Measurements from ENCODE around the gene SNX20.

Gene SNX20

DNA sequence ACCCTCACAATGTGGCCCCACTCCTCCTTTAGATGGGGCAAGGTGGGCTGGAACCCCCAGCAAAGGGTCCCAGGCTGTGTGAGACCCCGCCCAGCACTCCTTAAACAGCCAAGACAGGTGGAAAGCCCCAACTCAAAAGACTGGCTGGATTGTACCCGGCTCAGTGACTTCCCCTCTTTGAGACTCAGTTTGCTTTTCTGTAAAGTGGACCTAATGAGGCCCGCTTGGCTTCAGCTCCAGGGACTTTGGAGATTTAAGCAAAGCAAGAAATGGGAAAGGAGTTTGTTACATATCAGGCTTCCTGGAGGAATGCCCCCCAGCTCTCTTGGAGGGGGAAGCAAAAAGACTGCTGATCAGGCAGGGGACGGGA is 39.3 kb downstream of the SNX20 start:
- H2AFZ ChIP-seq (ENCODE audit: low read length), result no peak overlapping the region
- H2BK12ac ChIP-seq (ENCODE audit: low read length), result no peak overlapping the region
- no peaks in the 10 kb centered on the region for H3K27me3 ChIP-seq (ENCODE audit: control insufficient read depth in 3 of 3, insufficient read depth in 3 of 3, low read depth in 1 of 3, low read length in 3 of 3)
- H3K27ac ChIP-seq (replicated peaks; ENCODE audit: low read length), result no peak overlapping the region
- no peak for DNase-seq (ENCODE audit: low spot score)
- no peak overlapping the region for H4K91ac ChIP-seq (ENCODE audit: low read depth, low read length, poor library complexity)
- H3K79me1 ChIP-seq (ENCODE audit: low read depth, low read length), result no peaks in the 10 kb centered on the region
- no peak overlapping the region for H3K4me3 ChIP-seq (ENCODE audit: low read length in 2 of 2)
- H3K4me1 ChIP-seq (ENCODE audit: control insufficient read depth in 2 of 2, insufficient read depth in 1 of 2, low read depth in 1 of 2, low read length in 2 of 2), result peaks cover 6 to 10% of the 10 kb centered on the region in 2 donors
- no peak overlapping the region for H3K18ac ChIP-seq (ENCODE audit: low read length)
- no peak overlapping the region for H2BK5ac ChIP-seq (ENCODE audit: low read length)
- H3K23ac ChIP-seq (ENCODE audit: low read depth, low read length, poor library complexity), result no peak overlapping the region
- H3K4ac ChIP-seq (ENCODE audit: low read length), result no peak overlapping the region
- no peak overlapping the region for H2BK120ac ChIP-seq (ENCODE audit: low read depth, low read length)
- no peaks in the 10 kb centered on the region for H3K9me3 ChIP-seq (replicated peaks in 1 of 2; ENCODE audit: control insufficient read depth in 2 of 2, insufficient read depth in 1 of 2, low read depth in 1 of 2, low read length in 2 of 2)
- H3K36me3 ChIP-seq (replicated peaks in 1 of 2; ENCODE audit: control insufficient read depth in 2 of 2, insufficient read depth in 2 of 2, low read length in 2 of 2), result no peaks in the 10 kb centered on the region
- no peak overlapping the region for H2AK5ac ChIP-seq (ENCODE audit: low read depth, low read length)
- no CpG with 5 or more reads among the region's 4 CpGs for WGBS, 2 donors (ENCODE audit: extremely low coverage in 2 of 2, insufficient read length in 2 of 2, insufficient replicate concordance in 1 of 2)
- no peak overlapping the region for H2BK15ac ChIP-seq (ENCODE audit: low read length)
- no peak overlapping the region for H3K14ac ChIP-seq (ENCODE audit: low read length)
- H3K4me2 ChIP-seq (ENCODE audit: insufficient read depth, low read length, poor library complexity, severe bottlenecking), result no peak overlapping the region
- no peak overlapping the region for H4K8ac ChIP-seq (ENCODE audit: low read depth, low read length)
- no peak overlapping the region for H3K9ac ChIP-seq (ENCODE audit: low read depth, low read length, poor library complexity)

DNA sequence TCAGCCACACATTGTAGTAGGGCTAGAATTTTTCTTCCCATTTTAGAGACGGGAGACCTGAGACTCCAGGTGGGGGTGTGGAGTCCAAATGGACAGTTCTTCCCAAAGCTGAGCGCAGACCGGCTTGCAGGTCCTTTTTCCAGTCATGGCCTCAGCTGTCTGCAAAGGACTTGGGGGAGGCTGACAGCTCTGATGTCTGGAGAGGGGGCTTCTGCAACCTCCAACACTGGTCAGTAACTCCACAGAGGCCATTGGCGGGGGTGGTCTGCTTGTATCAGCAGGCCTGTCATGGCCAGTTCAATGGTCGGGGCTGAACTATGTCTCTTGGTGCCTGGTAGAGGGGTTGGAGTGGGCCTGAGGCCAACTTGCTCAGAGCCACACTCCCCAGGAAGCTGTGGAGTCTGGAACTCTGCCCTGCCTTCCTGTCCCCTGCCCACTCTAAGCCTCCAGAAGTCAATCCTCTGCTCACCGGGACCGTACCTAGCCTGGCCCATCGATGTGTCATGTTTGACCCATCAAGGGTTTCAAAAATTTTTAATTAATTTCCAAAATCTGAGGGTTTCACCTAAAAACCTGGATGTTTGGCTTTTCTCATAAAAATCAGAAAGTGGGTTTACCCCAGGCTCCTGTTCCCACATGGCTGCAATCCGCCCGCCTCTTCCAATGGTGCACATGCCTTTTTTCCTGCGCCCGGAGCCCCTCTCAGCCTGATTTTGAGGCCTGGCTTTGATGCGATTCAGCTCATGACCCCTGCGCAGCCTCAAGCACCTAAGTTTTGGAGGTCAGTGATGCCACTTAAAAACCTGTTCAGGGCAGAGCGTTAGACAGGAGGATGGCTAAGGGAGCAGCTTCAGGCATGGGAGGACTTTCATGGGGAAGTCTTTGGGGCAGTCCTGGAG is 39.9 kb downstream of the SNX20 start:
- Histone ChIP-seq H3K4me1 (ENCODE audit: control insufficient read depth in 2 of 2, insufficient read depth in 1 of 2, low read depth in 1 of 2, low read length in 2 of 2) (peaks cover 4 to 7% of the 10 kb centered on the region in 2 donors), H4K91ac (ENCODE audit: low read depth, low read length, poor library complexity) (no peak overlapping the region), H2BK5ac (ENCODE audit: low read length) (no peak overlapping the region), H3K27ac (replicated peaks; ENCODE audit: low read length) (no peak overlapping the region), H3K4ac (ENCODE audit: low read length) (no peak overlapping the region), H2AFZ (ENCODE audit: low read length) (no peak overlapping the region), H3K27me3 (ENCODE audit: control insufficient read depth in 3 of 3, insufficient read depth in 3 of 3, low read depth in 1 of 3, low read length in 3 of 3) (no peaks in the 10 kb centered on the region), H2BK12ac (ENCODE audit: low read length) (no peak overlapping the region), H3K36me3 (replicated peaks in 1 of 2; ENCODE audit: control insufficient read depth in 2 of 2, insufficient read depth in 2 of 2, low read length in 2 of 2) (no peaks in the 10 kb centered on the region), H2BK120ac (ENCODE audit: low read depth, low read length) (no peak overlapping the region), H3K18ac (ENCODE audit: low read length) (no peak overlapping the region), H2BK15ac (ENCODE audit: low read length) (no peak overlapping the region), H3K4me3 (ENCODE audit: low read length in 2 of 2) (no peak overlapping the region), H3K9ac (ENCODE audit: low read depth, low read length, poor library complexity) (no peak overlapping the region), H3K14ac (ENCODE audit: low read length) (no peak overlapping the region), H3K79me1 (ENCODE audit: low read depth, low read length) (no peaks in the 10 kb centered on the region), H4K8ac (ENCODE audit: low read depth, low read length) (no peak overlapping the region), H3K4me2 (ENCODE audit: insufficient read depth, low read length, poor library complexity, severe bottlenecking) (no peak overlapping the region), H3K23ac (ENCODE audit: low read depth, low read length, poor library complexity) (no peak overlapping the region), H3K9me3 (replicated peaks in 1 of 2; ENCODE audit: control insufficient read depth in 2 of 2, insufficient read depth in 1 of 2, low read depth in 1 of 2, low read length in 2 of 2) (no peaks in the 10 kb centered on the region), H2AK5ac (ENCODE audit: low read depth, low read length) (no peak overlapping the region)
- DNase-seq (ENCODE audit: low spot score), result no peak
- no CpG with 5 or more reads among the region's 15 CpGs for WGBS, 2 donors (ENCODE audit: extremely low coverage in 2 of 2, insufficient read length in 2 of 2, insufficient replicate concordance in 1 of 2)

DNA sequence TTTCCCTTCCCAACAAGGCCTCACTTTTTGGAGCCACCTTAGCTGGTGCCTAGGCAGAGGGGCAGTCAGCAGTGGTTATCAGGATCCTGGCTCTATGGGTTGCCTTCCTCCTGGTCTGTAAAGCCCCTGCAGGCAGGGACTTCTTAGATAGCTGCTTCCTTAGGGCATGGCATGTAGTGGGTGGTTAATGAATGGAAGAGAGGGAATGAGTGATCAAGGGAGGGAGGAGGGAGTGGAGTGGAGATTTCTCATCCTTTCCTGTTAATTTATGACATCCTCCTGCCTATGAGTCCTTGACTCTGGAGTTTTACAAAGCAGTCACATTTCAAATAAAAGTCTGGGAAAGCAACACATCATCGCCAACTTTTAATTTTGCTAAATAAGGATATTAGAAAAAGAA is 40.7 kb downstream of the SNX20 start:
- Histone ChIP-seq H4K91ac (ENCODE audit: low read depth, low read length, poor library complexity) (no peak overlapping the region), H2AK5ac (ENCODE audit: low read depth, low read length) (no peak overlapping the region), H3K4me3 (ENCODE audit: low read length in 2 of 2) (no peak overlapping the region), H2BK5ac (ENCODE audit: low read length) (no peak overlapping the region), H3K9ac (ENCODE audit: low read depth, low read length, poor library complexity) (no peak overlapping the region), H3K4me2 (ENCODE audit: insufficient read depth, low read length, poor library complexity, severe bottlenecking) (no peak overlapping the region), H3K4me1 (ENCODE audit: control insufficient read depth in 2 of 2, insufficient read depth in 1 of 2, low read depth in 1 of 2, low read length in 2 of 2) (peaks cover under 1 to 1% of the 10 kb centered on the region in 2 donors), H2BK12ac (ENCODE audit: low read length) (no peak overlapping the region), H3K18ac (ENCODE audit: low read length) (no peak overlapping the region), H3K23ac (ENCODE audit: low read depth, low read length, poor library complexity) (no peak overlapping the region), H3K4ac (ENCODE audit: low read length) (no peak overlapping the region), H3K36me3 (replicated peaks in 1 of 2; ENCODE audit: control insufficient read depth in 2 of 2, insufficient read depth in 2 of 2, low read length in 2 of 2) (no peaks in the 10 kb centered on the region), H3K79me1 (ENCODE audit: low read depth, low read length) (no peaks in the 10 kb centered on the region), H2AFZ (ENCODE audit: low read length) (no peak overlapping the region), H3K14ac (ENCODE audit: low read length) (no peak overlapping the region), H3K27ac (replicated peaks; ENCODE audit: low read length) (no peak overlapping the region), H2BK120ac (ENCODE audit: low read depth, low read length) (no peak overlapping the region), H3K9me3 (replicated peaks in 1 of 2; ENCODE audit: control insufficient read depth in 2 of 2, insufficient read depth in 1 of 2, low read depth in 1 of 2, low read length in 2 of 2) (no peaks in the 10 kb centered on the region), H3K27me3 (ENCODE audit: control insufficient read depth in 3 of 3, insufficient read depth in 3 of 3, low read depth in 1 of 3, low read length in 3 of 3) (no peaks in the 10 kb centered on the region), H2BK15ac (ENCODE audit: low read length) (no peak overlapping the region), H4K8ac (ENCODE audit: low read depth, low read length) (no peak overlapping the region)
- no CpG with 5 or more reads among the region's 1 CpG for WGBS, 2 donors (ENCODE audit: extremely low coverage in 2 of 2, insufficient read length in 2 of 2, insufficient replicate concordance in 1 of 2)
- DNase-seq (ENCODE audit: low spot score), result no peak

DNA sequence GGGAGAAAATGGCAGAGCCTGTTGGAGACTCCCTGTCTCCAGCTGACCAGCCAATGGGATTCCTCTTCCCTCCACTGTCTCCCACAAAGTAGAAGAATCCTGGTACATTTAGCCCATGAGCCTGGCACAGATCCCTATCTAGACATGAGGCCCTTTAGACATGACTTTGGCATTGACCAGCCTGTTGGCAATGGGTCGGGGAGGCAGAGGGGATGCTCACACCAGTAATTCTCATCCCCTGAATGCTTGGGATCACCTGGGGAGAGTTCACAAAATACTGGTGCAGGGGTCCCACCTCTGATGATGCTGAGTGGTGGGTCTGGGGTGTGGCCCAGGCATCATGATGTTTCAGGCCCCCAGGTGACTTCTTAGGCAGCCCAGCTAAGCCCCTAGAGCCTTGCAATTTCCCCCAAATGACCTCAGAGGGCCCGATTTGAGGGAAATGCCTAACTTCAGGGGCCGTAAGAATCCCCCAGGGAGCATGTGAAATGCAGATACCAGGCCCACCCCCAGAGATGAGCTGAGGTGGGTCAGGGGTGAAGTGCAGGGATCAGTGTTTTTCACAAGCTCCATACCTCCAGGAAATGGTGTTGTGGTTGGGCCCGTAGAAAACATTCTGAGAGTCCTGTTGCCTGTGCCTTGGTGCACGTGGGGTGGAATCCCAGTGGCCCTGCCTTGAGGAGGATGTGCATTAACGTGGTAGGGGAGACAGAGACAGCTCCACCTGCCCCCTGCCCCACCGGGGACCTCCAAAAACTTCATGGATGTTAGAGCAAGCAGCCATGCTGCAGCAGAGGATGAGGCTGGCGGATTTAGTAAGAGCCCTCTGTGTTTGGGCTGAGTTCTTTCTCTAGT is 42.1 kb downstream of the SNX20 start:
- no peaks in the 10 kb centered on the region for H3K79me1 ChIP-seq (ENCODE audit: low read depth, low read length)
- no peaks in the 10 kb centered on the region for H3K9me3 ChIP-seq (replicated peaks in 1 of 2; ENCODE audit: control insufficient read depth in 2 of 2, insufficient read depth in 1 of 2, low read depth in 1 of 2, low read length in 2 of 2)
- H3K4me1 ChIP-seq (ENCODE audit: control insufficient read depth in 2 of 2, insufficient read depth in 1 of 2, low read depth in 1 of 2, low read length in 2 of 2), result no peaks in the 10 kb centered on the region
- H2BK120ac ChIP-seq (ENCODE audit: low read depth, low read length), result no peak overlapping the region
- no CpG with 5 or more reads among the region's 8 CpGs for WGBS, 2 donors (ENCODE audit: extremely low coverage in 2 of 2, insufficient read length in 2 of 2, insufficient replicate concordance in 1 of 2)
- H3K27me3 ChIP-seq (ENCODE audit: control insufficient read depth in 3 of 3, insufficient read depth in 3 of 3, low read depth in 1 of 3, low read length in 3 of 3), result no peaks in the 10 kb centered on the region
- no peak overlapping the region for H3K14ac ChIP-seq (ENCODE audit: low read length)
- H3K23ac ChIP-seq (ENCODE audit: low read depth, low read length, poor library complexity), result no peak overlapping the region
- no peak overlapping the region for H2BK15ac ChIP-seq (ENCODE audit: low read length)
- no peak overlapping the region for H3K4ac ChIP-seq (ENCODE audit: low read length)
- no peak for DNase-seq (ENCODE audit: low spot score)
- no peak overlapping the region for H3K4me2 ChIP-seq (ENCODE audit: insufficient read depth, low read length, poor library complexity, severe bottlenecking)
- no peak overlapping the region for H2AK5ac ChIP-seq (ENCODE audit: low read depth, low read length)
- no peak overlapping the region for H3K18ac ChIP-seq (ENCODE audit: low read length)
- no peak overlapping the region for H3K4me3 ChIP-seq (ENCODE audit: low read length in 2 of 2)
- no peak overlapping the region for H2BK12ac ChIP-seq (ENCODE audit: low read length)
- no peaks in the 10 kb centered on the region for H3K36me3 ChIP-seq (replicated peaks in 1 of 2; ENCODE audit: control insufficient read depth in 2 of 2, insufficient read depth in 2 of 2, low read length in 2 of 2)
- no peak overlapping the region for H3K9ac ChIP-seq (ENCODE audit: low read depth, low read length, poor library complexity)
- no peak overlapping the region for H2AFZ ChIP-seq (ENCODE audit: low read length)
- H3K27ac ChIP-seq (replicated peaks; ENCODE audit: low read length), result no peak overlapping the region
- no peak overlapping the region for H2BK5ac ChIP-seq (ENCODE audit: low read length)
- H4K91ac ChIP-seq (ENCODE audit: low read depth, low read length, poor library complexity), result no peak overlapping the region
- no peak overlapping the region for H4K8ac ChIP-seq (ENCODE audit: low read depth, low read length)
